CD4-positive, alpha-beta T cell treated with Interleukin-17A for 1 hour (primary cell): Measurements from ENCODE around the gene ARHGAP6.

ENCODE experiments used
- DNase-seq: peaks from one replicate; pipeline ENCODE4 v3.0.0-alpha.2; 2020

ARHGAP6 gene

GRCh38 chrX:11665168-11666111, at the start of gene ARHGAP6:
Gene ARHGAP6 (minus strand): TSS chrX:11665920. CDS start chrX:11664828, 1,092 bp downstream.
- no peak for DNase-seq

- DNase-seq: no peak
These were observed 39.2 kb upstream of the ARHGAP6 start for GRCh38 chrX:11704725-11705495.

- DNase-seq: no peak
These were observed 38.1 kb upstream of the ARHGAP6 start for GRCh38 chrX:11703855-11704254.

- no peak for DNase-seq
These were observed 37.4 kb upstream of the ARHGAP6 start for GRCh38 chrX:11702965-11703631.

GRCh38 chrX:11702420-11702819, 36.7 kb upstream of the ARHGAP6 start:
- DNase-seq: no peak

- no peak for DNase-seq
These were observed 33.0 kb upstream of the ARHGAP6 start for GRCh38 chrX:11698702-11699101.

GRCh38 chrX:11688201-11688600, 22.5 kb upstream of the ARHGAP6 start:
- DNase-seq: no peak

GRCh38 chrX:11687157-11687556, 21.4 kb upstream of the ARHGAP6 start:
- DNase-seq: no peak

GRCh38 chrX:11683057-11683456, 17.3 kb upstream of the ARHGAP6 start:
- DNase-seq: no peak

GRCh38 chrX:11678158-11678557, 12.4 kb upstream of the ARHGAP6 start:
- DNase-seq: no peak

GRCh38 chrX:11672213-11672612, 6.5 kb upstream of the ARHGAP6 start:
- DNase-seq: no peak

GRCh38 chrX:11670316-11670715, 4.6 kb upstream of the ARHGAP6 start:
- no peak for DNase-seq

GRCh38 chrX:11666952-11667685, 1.4 kb upstream of the ARHGAP6 start:
- no peak for DNase-seq

- DNase-seq: no peak
These were observed 444 bp upstream of the ARHGAP6 start for GRCh38 chrX:11666164-11666563.

- DNase-seq: no peak
These were observed 1.2 kb downstream of the ARHGAP6 start for GRCh38 chrX:11664211-11665167.

- DNase-seq: no peak
These were observed 1.9 kb downstream of the ARHGAP6 start for GRCh38 chrX:11663875-11664210.

GRCh38 chrX:11655282-11656015, 10.3 kb downstream of the ARHGAP6 start:
- no peak for DNase-seq

- no peak for DNase-seq
These were observed 16.8 kb downstream of the ARHGAP6 start for GRCh38 chrX:11648705-11649519.

GRCh38 chrX:11647138-11647537, 18.6 kb downstream of the ARHGAP6 start:
- no peak for DNase-seq
